Nucleus accumbens (tissue), 56 donors: ENCODE measurements around the gene DAZAP1.

ENCODE experiments used
- DNase-seq, 56 donors: peaks; one replicate each; lab custom pipeline; 2025; lab: John Stamatoyannopoulos, UW

DAZAP1 gene

GRCh38 chr19:1451916-1452801, 44.8 kb downstream of the DAZAP1 start:
- DNase-seq, result peak in 53 of 56 donors; percentile 19 to 86 (median 72)

DNA sequence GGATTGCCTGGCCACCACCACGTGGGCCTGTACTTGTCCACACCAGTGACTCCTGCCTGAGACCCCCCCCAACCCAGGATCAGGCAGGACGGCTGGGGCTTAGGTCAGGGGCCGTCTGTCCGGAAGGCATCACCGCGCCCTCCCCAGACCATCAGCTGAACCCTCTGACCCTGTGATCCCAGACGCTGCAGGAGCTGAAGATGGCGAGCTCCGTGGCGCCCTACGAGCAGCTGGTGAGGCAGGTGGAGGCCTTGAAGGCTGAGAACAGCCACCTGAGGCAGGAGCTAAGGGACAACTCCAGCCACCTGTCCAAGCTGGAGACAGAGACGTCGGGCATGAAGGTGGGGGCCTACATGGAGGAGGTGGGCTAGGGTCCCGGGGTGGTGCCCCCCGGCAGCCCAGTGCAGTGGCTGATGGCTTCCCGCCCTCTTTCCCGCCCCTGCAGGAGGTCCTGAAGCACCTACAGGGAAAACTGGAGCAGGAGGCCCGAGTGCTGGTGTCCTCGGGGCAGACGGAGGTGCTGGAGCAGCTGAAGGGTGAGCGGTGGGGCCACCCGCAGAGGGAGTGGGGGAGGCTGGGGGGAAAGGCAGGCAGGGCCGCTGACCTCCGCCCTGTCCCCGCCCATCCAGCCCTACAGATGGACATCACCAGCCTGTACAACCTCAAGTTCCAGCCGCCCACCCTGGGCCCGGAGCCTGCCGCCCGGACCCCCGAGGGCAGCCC, 45.6 kb downstream of the DAZAP1 start:
- peak in 4 of 56 donors; percentile 22 to 45 (median 40) for DNase-seq

- DNase-seq, result peak; percentile 51 to 99 (median 93)
Measured at GRCh38 chr19:1453525-1454364, 46.4 kb downstream of the DAZAP1 start.

GRCh38 chr19:1455002-1455335, 47.6 kb downstream of the DAZAP1 start:
- no peak for DNase-seq

- DNase-seq, result peak in 19 of 56 donors; percentile 10 to 69 (median 35)
Measured at GRCh38 chr19:1455336-1456120, 48.1 kb downstream of the DAZAP1 start.

- no peak for DNase-seq
Measured at GRCh38 chr19:1456121-1456900, 48.9 kb downstream of the DAZAP1 start.

DNA sequence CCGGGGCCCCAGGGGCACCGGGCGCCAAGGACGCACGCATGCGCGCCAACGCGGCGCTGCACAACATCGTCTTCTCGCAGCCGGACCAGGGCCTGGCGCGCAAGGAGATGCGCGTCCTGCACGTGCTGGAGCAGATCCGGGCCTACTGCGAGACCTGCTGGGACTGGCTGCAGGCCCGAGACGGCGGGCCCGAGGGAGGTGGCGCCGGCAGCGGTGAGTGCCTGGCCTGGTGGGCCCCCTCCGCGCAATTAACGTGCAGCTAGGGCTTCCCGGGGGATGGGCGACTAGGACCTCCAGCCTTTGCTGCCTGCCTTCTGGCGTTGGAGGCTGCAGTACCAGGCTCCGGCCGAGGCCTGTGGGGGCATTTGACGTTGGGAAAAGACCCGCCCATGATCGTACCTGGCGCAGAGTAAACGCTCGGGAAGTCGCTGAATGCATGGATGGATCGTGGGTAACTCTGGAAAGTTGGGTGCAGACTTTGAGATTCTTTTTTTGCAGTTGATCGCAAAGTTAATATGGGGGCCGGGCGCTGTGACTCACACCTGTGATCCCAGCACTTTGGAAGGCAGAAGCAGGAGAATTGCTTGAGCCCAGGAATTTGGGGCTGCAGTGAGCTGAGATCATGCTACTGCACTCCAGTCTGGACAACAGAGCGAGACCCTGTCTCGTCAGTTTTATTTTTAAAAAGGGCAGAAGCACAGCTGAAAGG, 49.8 kb downstream of the DAZAP1 start:
- DNase-seq, result peak in 1 of 56 donors; percentile 49

- DNase-seq, result no peak
Measured at GRCh38 chr19:1457892-1458291, 50.5 kb downstream of the DAZAP1 start.

DNA sequence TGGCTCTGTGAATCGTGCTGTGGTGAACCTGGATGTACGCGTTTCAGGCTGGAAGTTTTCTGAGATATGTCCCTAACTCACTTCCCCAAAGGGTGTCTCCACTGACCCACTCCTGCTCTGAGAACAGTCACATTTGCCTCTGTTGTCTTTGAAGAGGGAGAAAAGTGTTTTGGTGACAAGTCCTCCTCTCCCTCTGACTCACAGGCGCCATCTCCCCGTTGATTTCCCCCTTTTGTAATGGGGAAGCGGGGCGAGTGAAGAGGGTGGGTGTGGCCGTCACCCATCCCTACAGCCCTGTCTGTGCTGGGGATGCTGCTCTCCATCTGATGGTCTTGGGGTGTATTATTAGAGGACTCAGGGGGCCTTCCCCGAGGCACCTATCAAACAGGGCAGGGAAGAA, 52.1 kb downstream of the DAZAP1 start:
- DNase-seq, result peak in 1 of 56 donors; percentile 29

- DNase-seq, result no peak
Measured at GRCh38 chr19:1460033-1460995, 52.9 kb downstream of the DAZAP1 start.

GRCh38 chr19:1461862-1462261, 54.5 kb downstream of the DAZAP1 start:
- DNase-seq, result no peak

DNA sequence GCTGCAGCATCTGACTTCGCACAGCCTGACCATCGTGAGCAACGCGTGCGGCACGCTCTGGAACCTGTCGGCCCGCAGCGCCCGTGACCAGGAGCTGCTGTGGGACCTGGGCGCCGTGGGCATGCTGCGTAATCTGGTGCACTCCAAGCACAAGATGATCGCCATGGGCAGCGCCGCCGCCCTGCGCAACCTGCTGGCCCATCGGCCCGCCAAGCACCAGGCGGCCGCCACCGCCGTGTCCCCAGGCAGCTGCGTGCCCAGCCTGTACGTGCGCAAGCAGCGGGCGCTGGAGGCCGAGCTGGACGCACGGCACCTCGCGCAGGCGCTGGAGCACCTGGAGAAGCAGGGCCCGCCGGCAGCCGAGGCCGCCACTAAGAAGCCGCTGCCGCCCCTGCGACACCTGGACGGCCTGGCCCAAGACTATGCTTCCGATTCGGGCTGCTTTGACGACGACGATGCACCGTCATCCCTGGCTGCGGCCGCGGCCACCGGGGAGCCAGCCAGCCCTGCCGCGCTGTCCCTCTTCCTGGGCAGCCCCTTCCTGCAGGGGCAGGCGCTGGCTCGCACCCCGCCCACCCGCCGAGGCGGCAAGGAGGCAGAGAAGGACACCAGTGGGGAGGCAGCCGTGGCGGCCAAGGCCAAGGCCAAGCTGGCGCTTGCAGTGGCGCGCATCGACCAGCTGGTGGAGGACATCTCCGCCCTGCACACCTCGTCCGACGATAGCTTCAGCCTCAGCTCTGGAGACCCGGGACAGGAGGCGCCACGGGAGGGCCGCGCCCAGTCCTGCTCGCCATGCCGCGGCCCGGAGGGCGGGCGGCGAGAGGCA, 58.0 kb downstream of the DAZAP1 start:
- DNase-seq, result no peak

DNA sequence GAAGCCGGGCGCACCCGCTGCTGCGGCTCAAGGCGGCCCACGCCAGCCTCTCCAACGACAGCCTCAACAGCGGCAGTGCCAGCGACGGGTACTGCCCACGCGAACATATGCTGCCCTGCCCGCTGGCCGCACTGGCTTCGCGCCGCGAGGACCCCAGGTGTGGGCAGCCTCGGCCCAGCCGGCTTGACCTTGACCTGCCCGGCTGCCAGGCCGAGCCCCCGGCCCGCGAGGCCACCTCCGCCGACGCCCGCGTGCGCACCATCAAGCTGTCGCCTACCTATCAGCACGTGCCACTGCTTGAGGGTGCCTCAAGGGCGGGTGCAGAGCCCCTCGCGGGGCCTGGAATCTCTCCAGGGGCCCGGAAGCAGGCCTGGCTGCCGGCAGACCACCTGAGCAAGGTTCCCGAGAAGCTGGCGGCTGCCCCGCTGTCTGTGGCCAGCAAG, 58.7 kb downstream of the DAZAP1 start:
- no peak for DNase-seq

- DNase-seq, result no peak
Measured at GRCh38 chr19:1466461-1467214, 59.3 kb downstream of the DAZAP1 start.

DNA sequence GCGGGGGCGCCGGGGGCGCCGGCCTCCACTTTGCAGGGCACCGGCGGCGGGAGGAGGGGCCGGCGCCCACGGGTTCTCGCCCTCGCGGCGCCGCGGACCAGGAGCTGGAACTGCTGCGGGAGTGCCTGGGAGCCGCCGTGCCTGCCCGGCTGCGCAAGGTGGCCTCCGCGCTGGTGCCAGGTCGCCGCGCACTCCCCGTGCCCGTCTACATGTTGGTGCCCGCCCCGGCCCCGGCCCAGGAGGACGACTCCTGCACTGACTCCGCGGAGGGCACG, 59.8 kb downstream of the DAZAP1 start:
- no peak for DNase-seq
